MM.1S (cell line): ENCODE results near the gene BEND7.
A peak's percentile ranks its signal among the peaks of the same experiment; 100 is the strongest.

Experiments
- DNase-seq: peaks from one replicate; pipeline ENCODE4 v3.0.0-alpha.2; 2015
- H2AFZ ChIP-seq: fragments of 300-600 bp; sonication (generic); 2 replicates; pipeline ENCODE4 v1.6.0; 2016; ENCODE audit warnings: antibody characterized with exemption, low read length
- H3F3A ChIP-seq: fragments of 300-600 bp; sonication (generic); 2 replicates; pipeline ENCODE4 v1.6.1; 2016; ENCODE audit warnings: mild to moderate bottlenecking, antibody characterized with exemption, low read length, moderate library complexity, mixed read lengths; ENCODE audit not compliant: insufficient read depth
- H3K27ac ChIP-seq: fragments of 300-600 bp; sonication (generic); 2 replicates; pipeline ENCODE4 v1.5.1; 2016; ENCODE audit warnings: mild to moderate bottlenecking, low read length
- H3K27me3 ChIP-seq: fragments of 300-600 bp; sonication (generic); replicated peaks from 2 replicates; pipeline ENCODE4 v1.6.0; 2016; ENCODE audit warnings: low read length; ENCODE audit not compliant: insufficient read depth
- H3K36me3 ChIP-seq: fragments of 300-600 bp; sonication (generic); replicated peaks from 2 replicates; pipeline ENCODE4 v1.6.1; 2016; ENCODE audit warnings: mild to moderate bottlenecking, low read length, mixed read lengths; ENCODE audit not compliant: insufficient read depth
- H3K4me1 ChIP-seq: fragments of 300-600 bp; sonication (generic); 2 replicates; pipeline ENCODE4 v1.6.1; 2016; ENCODE audit warnings: low read length, mixed read lengths
- H3K4me2 ChIP-seq: fragments of 300-600 bp; sonication (generic); 2 replicates; pipeline ENCODE4 v1.6.0; 2016; ENCODE audit warnings: low read depth, low read length
- H3K4me3 ChIP-seq: fragments of 300-600 bp; sonication (generic); 2 replicates; pipeline ENCODE4 v1.5.1; 2016; ENCODE audit warnings: low read length, mixed read lengths
- H3K79me2 ChIP-seq: fragments of 300-600 bp; sonication (generic); 2 replicates; pipeline ENCODE4 v1.6.1; 2016; ENCODE audit warnings: mixed run types, low read length, mixed read lengths
- H3K9ac ChIP-seq: fragments of 300-600 bp; sonication (generic); 2 replicates; pipeline ENCODE4 v1.6.1; 2016; ENCODE audit warnings: low read length, mixed read lengths
- H3K9me2 ChIP-seq: fragments of 300-600 bp; sonication (generic); replicated peaks from 2 replicates; pipeline ENCODE4 v1.6.1; 2016; ENCODE audit warnings: mild to moderate bottlenecking, low read length, mixed read lengths; ENCODE audit not compliant: insufficient read depth
- H3K9me3 ChIP-seq: fragments of 300-600 bp; sonication (generic); replicated peaks from 2 replicates; pipeline ENCODE4 v1.6.1; 2016; ENCODE audit warnings: mild to moderate bottlenecking, low read length, mixed read lengths; ENCODE audit not compliant: insufficient read depth
- H4K20me1 ChIP-seq: fragments of 300-600 bp; sonication (generic); 2 replicates; pipeline ENCODE4 v1.6.1; 2016; ENCODE audit warnings: mild to moderate bottlenecking, low read length, moderate library complexity, mixed read lengths; ENCODE audit not compliant: insufficient read depth
- EZH2 ChIP-seq: fragments of 300-600 bp; sonication (generic); optimal IDR thresholded peaks from 2 replicates; pipeline ENCODE3; 2017; ENCODE audit warnings: low read depth, mild to moderate bottlenecking, antibody characterized with exemption, low read length, mixed read lengths
- EZH2phosphoT487 ChIP-seq: fragments of 300-600 bp; sonication (generic); IDR thresholded peaks from 2 replicates; pipeline ENCODE4 v1.6.1; 2018; ENCODE audit warnings: antibody characterized with exemption, low read length
- TF ChIP-seq, protein P1 (sequence below): fragments of 300-600 bp; sonication (generic); IDR thresholded peaks from 2 replicates; pipeline ENCODE4 v1.5.1; 2016; ENCODE audit warnings: antibody characterized with exemption, low read length, mixed read lengths

Gene BEND7

DNA sequence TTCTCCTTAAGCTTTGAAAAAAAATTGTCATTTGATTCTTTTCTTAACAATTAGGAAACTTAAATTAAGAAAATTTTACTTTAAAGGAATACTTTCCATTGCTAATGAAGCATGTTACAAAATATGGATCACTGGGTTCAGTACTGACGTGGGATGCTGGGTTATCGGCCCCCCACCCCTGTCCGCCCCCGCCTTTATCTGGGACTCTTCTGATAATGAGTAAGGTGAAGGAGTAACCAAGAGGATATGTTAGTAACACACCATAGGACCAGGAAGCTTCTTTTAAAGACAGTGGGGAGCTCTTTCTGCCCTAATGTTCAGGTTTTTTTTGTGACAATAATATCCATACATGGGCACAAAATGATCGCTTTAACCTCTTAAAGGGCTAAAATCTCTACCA, 29.7 kb downstream of the BEND7 start:
- Histone ChIP-seq H3K9ac (no peak overlapping the region), H3K36me3 (no peaks in the 10 kb centered on the region), H4K20me1 (no peaks in the 10 kb centered on the region), H3K27ac (no peak overlapping the region), H3K27me3 (no peaks in the 10 kb centered on the region), H3K4me2 (no peak overlapping the region), H3K9me3 (no peaks in the 10 kb centered on the region), H3K4me1 (no peaks in the 10 kb centered on the region), H3K79me2 (no peaks in the 10 kb centered on the region), H3K4me3 (no peak overlapping the region), H3F3A (no peaks in the 10 kb centered on the region), H3K9me2 (no peaks in the 10 kb centered on the region), H2AFZ (no peak overlapping the region)
- no peak for DNase-seq
- no peak for TF ChIP-seq EZH2phosphoT487

DNA sequence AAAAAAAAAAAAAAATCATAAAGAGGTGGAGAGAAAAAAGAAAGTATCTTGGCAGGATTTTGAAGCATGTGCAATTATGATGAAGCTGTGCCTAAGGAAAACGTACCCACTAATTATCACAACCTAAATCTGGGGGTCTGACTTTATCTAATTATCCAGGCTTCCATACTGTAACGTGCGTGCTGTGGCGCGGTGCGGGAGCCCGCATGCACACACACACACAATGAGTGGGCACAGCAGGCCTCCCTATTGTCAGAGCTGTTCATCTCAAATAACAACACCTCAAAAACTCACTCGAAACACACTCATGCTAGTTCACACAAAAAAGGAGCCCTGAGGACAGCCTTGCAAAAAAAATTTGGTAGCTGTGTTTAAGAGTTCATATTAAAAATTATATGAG, 31.9 kb downstream of the BEND7 start:
- no peak overlapping the region for H3K4me2 ChIP-seq
- no peak overlapping the region for H3K27ac ChIP-seq
- no peaks in the 10 kb centered on the region for H3K9me3 ChIP-seq
- H3K27me3 ChIP-seq, result no peaks in the 10 kb centered on the region
- H3K9me2 ChIP-seq, result no peaks in the 10 kb centered on the region
- H2AFZ ChIP-seq, result no peak overlapping the region
- TF ChIP-seq, protein P1, sequence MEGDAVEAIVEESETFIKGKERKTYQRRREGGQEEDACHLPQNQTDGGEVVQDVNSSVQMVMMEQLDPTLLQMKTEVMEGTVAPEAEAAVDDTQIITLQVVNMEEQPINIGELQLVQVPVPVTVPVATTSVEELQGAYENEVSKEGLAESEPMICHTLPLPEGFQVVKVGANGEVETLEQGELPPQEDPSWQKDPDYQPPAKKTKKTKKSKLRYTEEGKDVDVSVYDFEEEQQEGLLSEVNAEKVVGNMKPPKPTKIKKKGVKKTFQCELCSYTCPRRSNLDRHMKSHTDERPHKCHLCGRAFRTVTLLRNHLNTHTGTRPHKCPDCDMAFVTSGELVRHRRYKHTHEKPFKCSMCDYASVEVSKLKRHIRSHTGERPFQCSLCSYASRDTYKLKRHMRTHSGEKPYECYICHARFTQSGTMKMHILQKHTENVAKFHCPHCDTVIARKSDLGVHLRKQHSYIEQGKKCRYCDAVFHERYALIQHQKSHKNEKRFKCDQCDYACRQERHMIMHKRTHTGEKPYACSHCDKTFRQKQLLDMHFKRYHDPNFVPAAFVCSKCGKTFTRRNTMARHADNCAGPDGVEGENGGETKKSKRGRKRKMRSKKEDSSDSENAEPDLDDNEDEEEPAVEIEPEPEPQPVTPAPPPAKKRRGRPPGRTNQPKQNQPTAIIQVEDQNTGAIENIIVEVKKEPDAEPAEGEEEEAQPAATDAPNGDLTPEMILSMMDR, result no peak
- TF ChIP-seq EZH2phosphoT487 (no peak), EZH2 (no peak)
- no peaks in the 10 kb centered on the region for H3K79me2 ChIP-seq
- no peak overlapping the region for H3K4me3 ChIP-seq
- no peak for DNase-seq
- H3F3A ChIP-seq, result no peaks in the 10 kb centered on the region
- H4K20me1 ChIP-seq, result no peaks in the 10 kb centered on the region
- no peak overlapping the region for H3K9ac ChIP-seq
- no peaks in the 10 kb centered on the region for H3K4me1 ChIP-seq
- H3K36me3 ChIP-seq, result no peaks in the 10 kb centered on the region

DNA sequence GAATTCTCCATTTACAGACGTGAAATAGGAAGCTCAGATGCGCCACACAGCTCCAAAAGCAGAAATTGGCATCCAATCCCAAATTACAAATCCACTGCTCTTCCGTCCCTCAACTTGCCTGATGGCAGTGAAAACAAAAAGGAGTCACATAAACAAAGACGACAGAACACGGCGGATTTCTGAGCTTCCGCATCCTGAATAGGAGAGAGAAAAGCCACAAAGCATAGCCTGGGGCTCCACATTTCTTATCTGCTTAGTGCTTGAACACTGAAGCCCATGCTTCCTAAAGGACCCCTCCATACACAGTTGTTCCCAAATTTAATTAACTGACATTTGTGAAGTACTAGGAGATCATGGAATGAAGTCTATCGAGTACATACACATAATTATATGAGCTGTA, 32.6 kb downstream of the BEND7 start:
- no peaks in the 10 kb centered on the region for H3K36me3 ChIP-seq
- H3K27ac ChIP-seq, result no peak overlapping the region
- H3K9me3 ChIP-seq, result no peaks in the 10 kb centered on the region
- H3K9ac ChIP-seq, result no peak overlapping the region
- no peaks in the 10 kb centered on the region for H3F3A ChIP-seq
- DNase-seq, result no peak
- H3K4me1 ChIP-seq, result no peaks in the 10 kb centered on the region
- no peaks in the 10 kb centered on the region for H3K27me3 ChIP-seq
- no peaks in the 10 kb centered on the region for H3K9me2 ChIP-seq
- no peak overlapping the region for H3K4me3 ChIP-seq
- no peak overlapping the region for H2AFZ ChIP-seq
- no peak overlapping the region for H3K4me2 ChIP-seq
- H4K20me1 ChIP-seq, result no peaks in the 10 kb centered on the region
- TF ChIP-seq, protein P1, result no peak
- TF ChIP-seq EZH2phosphoT487 (no peak), EZH2 (no peak)
- H3K79me2 ChIP-seq, result no peaks in the 10 kb centered on the region

DNA sequence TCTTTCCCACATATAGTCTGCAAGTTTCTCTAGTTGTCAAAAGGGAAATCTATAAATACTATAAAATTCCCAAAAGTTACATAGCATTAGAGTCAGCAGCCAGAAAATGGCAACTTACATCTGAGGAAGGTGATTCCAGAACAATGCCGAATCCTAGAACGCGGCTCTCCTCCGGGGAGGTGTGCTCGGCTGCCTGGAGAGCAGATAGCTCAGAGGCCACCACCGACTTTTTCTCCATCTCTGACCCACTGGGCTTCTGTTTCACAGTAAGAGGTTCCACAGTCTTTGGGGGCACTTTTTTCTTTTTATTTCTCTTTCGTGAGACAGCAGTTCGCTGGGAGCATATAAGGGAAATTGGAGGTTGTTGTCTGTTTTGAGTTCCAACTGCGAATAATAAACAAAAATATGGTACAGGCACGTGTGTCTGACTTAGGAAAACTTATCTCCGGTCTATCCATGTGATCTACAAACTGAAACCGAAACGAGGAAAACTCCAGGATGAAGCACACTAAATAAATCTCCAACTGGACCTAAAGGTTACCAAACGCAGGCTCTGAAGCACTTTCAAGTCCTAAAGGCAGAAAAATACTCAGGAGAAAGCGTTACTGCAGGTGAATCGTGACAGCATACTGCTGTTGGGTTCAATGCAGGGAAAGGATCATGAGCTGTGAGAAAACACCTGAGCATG, 36.2 kb downstream of the BEND7 start:
- Histone ChIP-seq H3K4me3 (no peak overlapping the region), H3F3A (no peaks in the 10 kb centered on the region), H3K9me3 (no peaks in the 10 kb centered on the region), H3K4me1 (no peaks in the 10 kb centered on the region), H3K36me3 (no peaks in the 10 kb centered on the region), H3K9me2 (no peaks in the 10 kb centered on the region), H3K27me3 (no peaks in the 10 kb centered on the region), H3K4me2 (no peak overlapping the region), H2AFZ (0 out of 2 replicates have a peak overlapping the region, but pooled peaks have one; percentile 23), H4K20me1 (no peaks in the 10 kb centered on the region), H3K27ac (no peak overlapping the region), H3K79me2 (no peaks in the 10 kb centered on the region), H3K9ac (no peak overlapping the region)
- no peak for TF ChIP-seq EZH2phosphoT487
- TF ChIP-seq EZH2, result no peak
- TF ChIP-seq, protein P1, result no peak
- DNase-seq, result no peak
